HG03280 (cell line): Measurements from ENCODE around the gene CEACAM5.

Experiments used
- ATAC-seq: cut with Tn5 transposase; IDR thresholded peaks from one replicate; pipeline ENCODE4 v1.9.1; 2021; ENCODE audit warnings: mild to moderate bottlenecking, moderate library complexity; ENCODE audit not compliant: unreplicated experiment

The CEACAM5 gene

GRCh38 chr19:41708481-41708880 is at the start of gene CEACAM5:
Gene CEACAM5 (plus strand): TSS chr19:41708626. CDS start chr19:41708732, 106 bp downstream.
- ATAC-seq: no peak

GRCh38 chr19:41666075-41666474 is 42.4 kb upstream of the CEACAM5 start:
- ATAC-seq: no peak

- no peak for ATAC-seq
These were observed 40.1 kb upstream of the CEACAM5 start for GRCh38 chr19:41668315-41668714.

GRCh38 chr19:41670755-41671154 is 37.7 kb upstream of the CEACAM5 start:
- ATAC-seq: no peak

GRCh38 chr19:41671486-41671885 is 36.9 kb upstream of the CEACAM5 start:
- no peak for ATAC-seq

- no peak for ATAC-seq
These were observed 26.0 kb upstream of the CEACAM5 start for GRCh38 chr19:41682437-41682836.

GRCh38 chr19:41687419-41687818 is 21.0 kb upstream of the CEACAM5 start:
- ATAC-seq: no peak

GRCh38 chr19:41688098-41688497 is 20.3 kb upstream of the CEACAM5 start, which contains the start of gene CEACAM7:
Gene CEACAM7 (minus strand): TSS chr19:41688270. CDS start chr19:41688165, 105 bp downstream.
- no peak for ATAC-seq

GRCh38 chr19:41688687-41689086 is 19.7 kb upstream of the CEACAM5 start:
- no peak for ATAC-seq

GRCh38 chr19:41689993-41690800 is 18.2 kb upstream of the CEACAM5 start:
- ATAC-seq: no peak

GRCh38 chr19:41690801-41691065 is 17.7 kb upstream of the CEACAM5 start:
- no peak for ATAC-seq

- no peak for ATAC-seq
These were observed 17.0 kb upstream of the CEACAM5 start for GRCh38 chr19:41691268-41691970.

GRCh38 chr19:41694196-41694595 is 14.2 kb upstream of the CEACAM5 start:
- no peak for ATAC-seq

- ATAC-seq: no peak
These were observed 13.4 kb upstream of the CEACAM5 start for GRCh38 chr19:41694831-41695635.

GRCh38 chr19:41695745-41696144 is 12.7 kb upstream of the CEACAM5 start:
- ATAC-seq: no peak

- ATAC-seq: no peak
These were observed 11.8 kb upstream of the CEACAM5 start for GRCh38 chr19:41696402-41697197.

GRCh38 chr19:41697198-41697855 is 11.1 kb upstream of the CEACAM5 start:
- no peak for ATAC-seq

GRCh38 chr19:41698746-41699230 is 9.6 kb upstream of the CEACAM5 start:
- no peak for ATAC-seq

GRCh38 chr19:41699231-41699967 is 9.0 kb upstream of the CEACAM5 start:
- ATAC-seq: no peak
